Peyer's patch (tissue), 4 donors: ENCODE data around the gene PACRG. TPM values are rescaled to one million over a fixed set of nuclear protein-coding genes. Genes with fewer than 3 reads are reported as not detected.

Experiments used
- DNase-seq, 3 donors: peaks; one replicate each; pipeline ENCODE4 v3.0.0-alpha.2; 2017 to 2019
- H3K27ac ChIP-seq, 4 donors: fragments of 200-600 bp; sonication (generic); one replicate each; pipeline ENCODE4 v1.5.1; 2016 to 2019
- H3K27me3 ChIP-seq, 2 donors: fragments of 200-600 bp; sonication (generic); one replicate each; pipeline ENCODE4 v1.5.1; 2019
- H3K36me3 ChIP-seq, 3 donors: fragments of 200-600 bp; sonication (generic); one replicate each; pipeline ENCODE4 v1.5.1; 2016 to 2019
- H3K4me1 ChIP-seq, 4 donors: fragments of 200-600 bp; sonication (generic); one replicate each; pipeline ENCODE4 v1.5.1; 2016 to 2019
- H3K4me3 ChIP-seq, 4 donors: fragments of 200-600 bp; sonication (generic); 1 replicate in 3 of 4; 2 replicates in 1 of 4; pipeline ENCODE4 v1.5.1; 2016 to 2019; ENCODE audit warnings: mild to moderate bottlenecking in 1 of 4
- H3K9me3 ChIP-seq, 4 donors: fragments of 200-600 bp; sonication (generic); one replicate each; pipeline ENCODE4 v1.5.1; 2016 to 2019; ENCODE audit warnings: mild to moderate bottlenecking in 1 of 4
- CTCF ChIP-seq, 6 experiments: fragments of 450-650 bp in 4 of 6; fragments of 200-600 bp in 2 of 6; sonication (generic) in 1 of 6; IDR thresholded peaks; one replicate each; pipeline ENCODE4 v1.5.1; 2017 to 2019; ENCODE audit warnings: antibody characterized with exemption in 6 of 6, mild to moderate bottlenecking in 3 of 6, moderate library complexity in 1 of 6
- POLR2A ChIP-seq, 2 donors: fragments of 450-650 bp; IDR thresholded peaks; one replicate each; pipeline ENCODE4 v1.5.1; 2017; ENCODE audit warnings: antibody characterized with exemption in 2 of 2, mild to moderate bottlenecking in 2 of 2, moderate library complexity in 2 of 2
- total RNA-seq, 4 donors: library from RNA; depleted of rRNA; stranded (reverse); fragments of >200 nt; gene quantifications; one replicate each; pipeline ENCODE4 v1.1.0, GENCODE V29; 2016

The PACRG gene
- total RNA-seq, 4 donors from 2014 or later: 0.76 to 2.5 TPM; not detected in 2

GRCh38 chr6:163166507-163166906 is 438.7 kb downstream of the PACRG start:
- no peak for DNase-seq
- Histone ChIP-seq H3K27ac (no peak overlapping the region), H3K36me3 (no peaks in the 10 kb centered on the region), H3K9me3 (no peaks in the 10 kb centered on the region), H3K4me3 (no peak overlapping the region), H3K4me1 (no peaks in the 10 kb centered on the region), H3K27me3 (no peaks in the 10 kb centered on the region)
- no peak for TF ChIP-seq POLR2A (IDR thresholded peaks at IDR 0.05)

GRCh38 chr6:163169521-163169920 is 441.7 kb downstream of the PACRG start:
- Histone ChIP-seq H3K27me3 (no peaks in the 10 kb centered on the region), H3K9me3 (no peaks in the 10 kb centered on the region), H3K27ac (no peak overlapping the region), H3K4me3 (no peak overlapping the region), H3K36me3 (no peaks in the 10 kb centered on the region), H3K4me1 (no peaks in the 10 kb centered on the region)
- DNase-seq: no peak
- TF ChIP-seq POLR2A (IDR thresholded peaks at IDR 0.05): no peak
- TF ChIP-seq CTCF (IDR thresholded peaks at IDR 0.05): no peak

DNA sequence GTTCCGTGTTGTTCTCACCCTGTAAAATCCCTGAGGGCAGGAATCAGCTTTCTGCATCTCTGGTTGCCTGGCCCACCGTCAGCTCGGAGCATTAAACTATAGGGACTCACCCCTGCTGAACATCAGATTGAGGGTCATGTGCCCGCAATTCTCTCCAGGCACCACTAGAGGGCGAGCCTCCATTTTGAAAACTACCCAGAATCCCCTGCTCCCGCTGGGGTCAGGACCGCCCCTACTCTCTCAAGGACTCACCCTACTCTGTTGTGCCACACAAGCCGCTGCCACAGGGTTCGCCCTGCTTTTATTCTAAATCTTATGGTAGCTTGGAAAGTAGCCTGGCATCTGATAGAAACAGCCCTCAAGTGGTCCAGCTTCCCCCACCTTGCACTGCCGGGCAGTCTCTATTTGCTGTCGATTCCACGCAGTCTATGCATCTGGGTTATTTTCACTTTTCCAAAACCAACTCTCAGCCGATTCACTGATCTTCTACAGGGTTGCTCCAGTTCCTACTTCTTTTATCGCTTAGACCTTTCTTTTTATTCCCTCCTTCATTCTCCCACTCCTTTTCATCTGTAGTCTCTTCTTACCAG is 442.6 kb downstream of the PACRG start:
- H3K36me3 ChIP-seq: no peaks in the 10 kb centered on the region
- H3K4me3 ChIP-seq: no peak overlapping the region
- DNase-seq: no peak
- H3K9me3 ChIP-seq: no peaks in the 10 kb centered on the region
- no peaks in the 10 kb centered on the region for H3K4me1 ChIP-seq
- peak in 4 of 6 experiments; percentile 9 to 49 (median 14) for TF ChIP-seq CTCF (IDR thresholded peaks at IDR 0.05)
- no peak for TF ChIP-seq POLR2A (IDR thresholded peaks at IDR 0.05)
- H3K27me3 ChIP-seq: no peaks in the 10 kb centered on the region
- no peak overlapping the region for H3K27ac ChIP-seq

DNA sequence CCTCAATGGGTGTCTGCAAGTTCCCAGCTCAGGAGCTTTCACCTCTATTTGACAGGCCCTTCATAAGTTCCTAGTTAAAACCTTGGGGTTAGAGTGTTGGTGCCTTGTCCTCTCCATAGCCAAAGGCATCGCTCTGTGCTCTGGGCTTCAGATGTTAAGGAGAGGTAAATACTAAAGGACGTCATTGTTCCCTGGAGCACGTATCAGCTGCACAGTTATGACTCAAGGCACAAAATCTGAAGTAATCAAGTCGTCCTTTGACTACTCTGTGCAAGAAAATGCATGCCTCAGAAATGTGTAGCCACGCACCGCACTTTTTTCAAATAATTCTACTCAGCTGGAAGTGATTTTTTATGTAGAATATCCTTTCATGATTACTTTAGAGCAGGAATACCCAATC is 446.0 kb downstream of the PACRG start:
- H3K4me3 ChIP-seq: no peak overlapping the region
- H3K9me3 ChIP-seq: no peaks in the 10 kb centered on the region
- no peak for DNase-seq
- no peak overlapping the region for H3K27ac ChIP-seq
- H3K36me3 ChIP-seq: no peaks in the 10 kb centered on the region
- TF ChIP-seq CTCF (IDR thresholded peaks at IDR 0.05): no peak
- no peak for TF ChIP-seq POLR2A (IDR thresholded peaks at IDR 0.05)
- no peaks in the 10 kb centered on the region for H3K27me3 ChIP-seq
- H3K4me1 ChIP-seq: no peaks in the 10 kb centered on the region

DNA sequence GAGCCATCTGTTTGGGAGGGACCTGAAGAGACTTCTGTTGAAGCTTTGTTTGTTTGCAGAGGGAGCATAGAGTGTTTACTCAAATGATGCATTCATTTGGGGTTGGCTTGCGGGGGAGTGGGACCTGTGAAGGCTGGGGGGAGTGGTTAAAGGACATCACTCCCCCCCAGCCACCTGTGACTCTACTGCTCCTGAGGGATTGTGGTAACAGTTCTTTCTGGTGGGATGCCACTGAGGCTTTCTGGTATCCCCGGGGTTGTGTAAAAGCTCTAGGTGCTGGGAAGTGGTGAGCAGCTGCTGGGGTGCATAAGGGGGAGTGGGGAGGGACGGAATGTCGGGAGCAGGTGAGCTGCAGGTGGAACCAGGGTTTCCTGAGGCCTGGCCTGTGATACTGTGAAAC is 447.5 kb downstream of the PACRG start:
- no peak for TF ChIP-seq CTCF (IDR thresholded peaks at IDR 0.05)
- no peak for TF ChIP-seq POLR2A (IDR thresholded peaks at IDR 0.05)
- Histone ChIP-seq H3K9me3 (no peaks in the 10 kb centered on the region), H3K27me3 (no peaks in the 10 kb centered on the region), H3K4me3 (no peak overlapping the region), H3K36me3 (no peaks in the 10 kb centered on the region), H3K27ac (no peak overlapping the region), H3K4me1 (no peaks in the 10 kb centered on the region)
- no peak for DNase-seq

- Histone ChIP-seq H3K27me3 (no peaks in the 10 kb centered on the region), H3K36me3 (no peaks in the 10 kb centered on the region), H3K4me3 (no peak overlapping the region), H3K9me3 (no peaks in the 10 kb centered on the region), H3K27ac (no peak overlapping the region), H3K4me1 (no peaks in the 10 kb centered on the region)
- TF ChIP-seq CTCF (IDR thresholded peaks at IDR 0.05) (no peak), POLR2A (IDR thresholded peaks at IDR 0.05) (no peak)
- DNase-seq: no peak
These were observed 448.3 kb downstream of the PACRG start for GRCh38 chr6:163176097-163176496.
